Left forelimb (tissue), 1 donor: ENCODE data around the gene PGLYRP2.

Experiments used
- DNase-seq: peaks from one replicate; pipeline ENCODE4 v3.0.0-alpha.2; 2018; ENCODE audit warnings: low spot score

Gene PGLYRP2

GRCh38 chr19:15425321-15425950 is 53.9 kb downstream of the PGLYRP2 start:
- no peak for DNase-seq

- no peak for DNase-seq
Measured at GRCh38 chr19:15424692-15425272, 54.5 kb downstream of the PGLYRP2 start.

- no peak for DNase-seq
Measured at GRCh38 chr19:15424121-15424520, 55.2 kb downstream of the PGLYRP2 start.

- DNase-seq = no peak
Measured at GRCh38 chr19:15423130-15423529, 56.2 kb downstream of the PGLYRP2 start.

- DNase-seq = no peak
Measured at GRCh38 chr19:15422296-15423075, 56.8 kb downstream of the PGLYRP2 start.

- DNase-seq = peak; percentile 79
Measured at GRCh38 chr19:15421721-15422260, 57.5 kb downstream of the PGLYRP2 start.

- no peak for DNase-seq
Measured at GRCh38 chr19:15421136-15421695, 58.1 kb downstream of the PGLYRP2 start.

- no peak for DNase-seq
Measured at GRCh38 chr19:15419413-15420025, 59.8 kb downstream of the PGLYRP2 start.
